ENCODE measurements around the gene PMIS2.

The PMIS2 gene

GRCh38 chr19:35628565-35629331 lies 42.8 kb downstream of the PMIS2 start, which contains the start of gene RBM42:
Gene RBM42 (plus strand): TSS chr19:35629036. CDS start chr19:35629154, 118 bp downstream.
- TF ChIP-seq ZNF565 (CRISPR knock-in tag; conservative IDR thresholded peaks at IDR 0.05; ENCODE audit: low read depth) = peak; percentile 90; the same call in 1 of the 2 replicates
- no peak for TF ChIP-seq BACH2 (CRISPR knock-in tag; IDR thresholded peaks at IDR 0.05; ENCODE audit: borderline replicate concordance)
- no peak for TF ChIP-seq ZNF8 (CRISPR knock-in tag; IDR thresholded peaks at IDR 0.05)
- no peak for TF ChIP-seq ISL1 (CRISPR knock-in tag; IDR thresholded peaks at IDR 0.05)
- no peak for TF ChIP-seq ESRRG (CRISPR knock-in tag; IDR thresholded peaks at IDR 0.05)
- no peak for TF ChIP-seq ZC3H10 (CRISPR knock-in tag; IDR thresholded peaks at IDR 0.05)
- no peak for TF ChIP-seq POU6F1 (CRISPR knock-in tag; IDR thresholded peaks at IDR 0.05; ENCODE audit: borderline replicate concordance, low read depth)
- TF ChIP-seq RARB (CRISPR knock-in tag; IDR thresholded peaks at IDR 0.05) = no peak
- TF ChIP-seq OSR1 (CRISPR knock-in tag; IDR thresholded peaks at IDR 0.05) = no peak
- no peak for TF ChIP-seq ARNTL (CRISPR knock-in tag; IDR thresholded peaks at IDR 0.05; ENCODE audit: borderline replicate concordance, low read depth)
- no peak for TF ChIP-seq GLIS3 (CRISPR knock-in tag; IDR thresholded peaks at IDR 0.05)
- TF ChIP-seq ZFP30 (CRISPR knock-in tag; IDR thresholded peaks at IDR 0.05) = peak; percentile 55; the same call in 1 of the 2 replicates
- peak; percentile 83; the same call in 1 of the 2 replicates for TF ChIP-seq CSDC2 (CRISPR knock-in tag; IDR thresholded peaks at IDR 0.05)
- TF ChIP-seq TSHZ2 (CRISPR knock-in tag; IDR thresholded peaks at IDR 0.05) = peak; percentile 65; the same call in 1 of the 2 replicates
- TF ChIP-seq PATZ1 (CRISPR knock-in tag; IDR thresholded peaks at IDR 0.05; ENCODE audit: borderline replicate concordance) = no peak
- no peak for TF ChIP-seq ZNF70 (CRISPR knock-in tag; IDR thresholded peaks at IDR 0.05)
- peak; percentile 85; the same call in 1 of the 2 replicates for TF ChIP-seq PPARA (CRISPR knock-in tag; IDR thresholded peaks at IDR 0.05; ENCODE audit: borderline replicate concordance)
- TF ChIP-seq CREB5 (CRISPR knock-in tag; IDR thresholded peaks at IDR 0.05; ENCODE audit: low read depth) = peak; percentile 61; the same call in 1 of the 2 replicates
- TF ChIP-seq TCF4 (CRISPR knock-in tag; IDR thresholded peaks at IDR 0.05; ENCODE audit: borderline replicate concordance) = no peak
- no peak for TF ChIP-seq TOX (CRISPR knock-in tag; IDR thresholded peaks at IDR 0.05; ENCODE audit: borderline replicate concordance)
- no peak for TF ChIP-seq SNAI2 (CRISPR knock-in tag; IDR thresholded peaks at IDR 0.05)
- no peak for TF ChIP-seq CSRNP3 (CRISPR knock-in tag; IDR thresholded peaks at IDR 0.05)
- 0 out of 2 replicates have a peak, but pooled peaks have one; percentile 78 for TF ChIP-seq ZFP3 (CRISPR knock-in tag; IDR thresholded peaks at IDR 0.05)
- peak; percentile 100 for ATAC-seq

GRCh38 chr19:35629332-35629633 lies 43.3 kb downstream of the PMIS2 start:
- ATAC-seq = no peak
- TF ChIP-seq POU6F1 (CRISPR knock-in tag; IDR thresholded peaks at IDR 0.05; ENCODE audit: borderline replicate concordance, low read depth) (no peak), ARNTL (CRISPR knock-in tag; IDR thresholded peaks at IDR 0.05; ENCODE audit: borderline replicate concordance, low read depth) (no peak), SNAI2 (CRISPR knock-in tag; IDR thresholded peaks at IDR 0.05) (no peak), TOX (CRISPR knock-in tag; IDR thresholded peaks at IDR 0.05; ENCODE audit: borderline replicate concordance) (no peak), ZNF565 (CRISPR knock-in tag; conservative IDR thresholded peaks at IDR 0.05; ENCODE audit: low read depth) (no peak), RARB (CRISPR knock-in tag; IDR thresholded peaks at IDR 0.05) (no peak), ZNF70 (CRISPR knock-in tag; IDR thresholded peaks at IDR 0.05) (no peak), ISL1 (CRISPR knock-in tag; IDR thresholded peaks at IDR 0.05) (no peak), ZFP3 (CRISPR knock-in tag; IDR thresholded peaks at IDR 0.05) (no peak), GLIS3 (CRISPR knock-in tag; IDR thresholded peaks at IDR 0.05) (no peak), CSRNP3 (CRISPR knock-in tag; IDR thresholded peaks at IDR 0.05) (no peak), CSDC2 (CRISPR knock-in tag; IDR thresholded peaks at IDR 0.05) (no peak), PPARA (CRISPR knock-in tag; IDR thresholded peaks at IDR 0.05; ENCODE audit: borderline replicate concordance) (no peak), PATZ1 (CRISPR knock-in tag; IDR thresholded peaks at IDR 0.05; ENCODE audit: borderline replicate concordance) (no peak), TCF4 (CRISPR knock-in tag; IDR thresholded peaks at IDR 0.05; ENCODE audit: borderline replicate concordance) (no peak)

All from SK-N-SH treated with all-trans-retinoic acid at 6 μM for 48 hours (cell line).